Posterior vena cava (tissue), 2 donors: ENCODE results near the gene TMEM40. TPM values are rescaled to one million over a fixed set of nuclear protein-coding genes. Genes with fewer than 3 reads are reported as not detected.

ENCODE experiments used
- DNase-seq: peaks from one replicate; pipeline ENCODE4 v3.0.0-alpha.2; 2020; ENCODE audit warnings: low spot score
- intact Hi-C, 2 donors: fragments of 100-400 bp; cut with DNase I; formaldehyde crosslinking; loops; one replicate each; pipeline versions ENCODE4 v1.14.1 to v1.14.2; 2022 to 2023
- total RNA-seq, 2 donors: library from RNA; stranded (reverse); fragmentation: NEBNext Ultra II Directional; extraction: Animal tissue kit (Norgen Biotek cat#: 25700); gene quantifications; one replicate each; pipeline ENCODE4 v1.2.1, GENCODE V29; 2021
- donor health status: DM: yes; HTN: yes; CAD: no.
- donor health status: DM: yes; HTN: yes; CAD: no.

Gene TMEM40
- total RNA-seq, 2 donors from 2014 or later, result not detected

DNA sequence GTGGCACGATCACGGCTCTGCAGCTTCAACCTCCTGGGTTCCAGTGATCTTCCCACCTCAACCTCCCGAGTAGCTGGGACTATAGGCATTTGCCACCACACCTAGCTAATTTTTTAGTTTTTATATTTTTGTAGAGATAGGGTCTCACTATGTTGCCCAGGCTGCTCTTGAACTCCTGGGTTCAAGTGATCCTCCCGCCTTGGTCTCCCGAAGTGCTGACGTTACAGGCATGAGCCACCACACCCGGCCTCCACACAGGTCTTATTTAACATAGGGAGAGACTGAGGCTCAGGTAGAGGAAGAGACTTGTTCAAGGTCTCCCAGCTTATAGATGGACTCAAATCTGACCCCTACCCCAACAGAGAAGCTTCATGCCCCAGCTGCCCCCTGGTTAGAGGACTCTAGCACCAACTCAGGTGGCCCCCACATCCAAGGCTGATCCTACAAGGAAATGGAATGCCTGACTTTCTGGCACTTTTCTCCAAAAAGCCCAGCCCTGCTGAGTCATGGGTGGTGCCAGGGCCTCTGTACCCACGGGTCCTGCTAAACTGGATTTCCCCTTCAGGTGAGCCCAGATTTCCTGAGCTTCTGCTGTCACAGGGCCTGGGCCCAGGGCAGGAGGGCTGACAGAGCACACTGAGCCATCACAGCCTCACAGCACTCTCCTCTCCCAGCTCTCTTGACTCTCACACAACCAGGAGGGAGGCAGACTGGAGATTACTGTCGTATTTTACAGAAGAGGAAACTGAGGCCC lies 5.6 kb downstream of the TMEM40 start:
- intact Hi-C loops, result no loop called here

DNA sequence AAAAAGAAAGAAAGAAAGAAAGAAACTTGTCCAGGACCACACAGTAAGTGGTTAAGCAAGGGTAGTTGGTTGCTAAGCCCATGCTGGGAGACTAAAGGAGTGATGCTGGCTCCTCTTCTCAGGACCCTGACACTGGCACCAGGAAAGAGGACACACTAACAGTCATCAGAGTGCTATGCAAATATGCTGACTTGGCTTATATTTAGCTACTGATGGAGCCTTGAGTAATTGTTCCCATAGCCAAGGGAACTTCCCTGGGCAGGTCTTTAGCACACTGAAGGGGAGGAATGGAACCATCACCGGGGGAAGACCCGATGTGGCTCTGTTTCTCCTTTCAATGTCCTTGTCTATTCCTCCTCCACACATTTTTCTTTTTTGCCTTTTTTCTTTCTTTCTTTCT lies 6.2 kb downstream of the TMEM40 start:
- intact Hi-C loops, result no loop called here
- no peak for DNase-seq

More for the DNA sequence above, 5.6 kb downstream of the TMEM40 start:
- DNase-seq, result no peak

DNA sequence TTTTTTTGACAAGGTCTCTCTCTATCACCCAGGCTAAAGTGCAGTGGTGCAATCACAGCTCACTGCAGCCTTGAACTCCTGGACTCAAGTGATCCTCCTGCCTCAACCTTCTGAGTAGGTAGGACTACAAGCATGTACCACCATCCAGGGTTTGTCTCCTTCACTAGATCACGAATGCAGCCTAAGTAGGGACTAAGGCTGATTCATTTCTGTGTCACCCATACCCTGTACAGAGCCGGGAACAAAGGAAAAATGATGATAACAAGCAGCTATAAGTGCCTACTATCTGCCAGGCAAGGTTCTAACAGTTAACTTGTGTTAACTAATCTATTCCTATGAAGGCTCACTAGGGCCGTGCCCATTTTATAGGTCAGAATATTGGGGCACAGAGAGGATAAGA lies 7.0 kb downstream of the TMEM40 start:
- no peak for DNase-seq
- intact Hi-C loops, result no loop called here

DNA sequence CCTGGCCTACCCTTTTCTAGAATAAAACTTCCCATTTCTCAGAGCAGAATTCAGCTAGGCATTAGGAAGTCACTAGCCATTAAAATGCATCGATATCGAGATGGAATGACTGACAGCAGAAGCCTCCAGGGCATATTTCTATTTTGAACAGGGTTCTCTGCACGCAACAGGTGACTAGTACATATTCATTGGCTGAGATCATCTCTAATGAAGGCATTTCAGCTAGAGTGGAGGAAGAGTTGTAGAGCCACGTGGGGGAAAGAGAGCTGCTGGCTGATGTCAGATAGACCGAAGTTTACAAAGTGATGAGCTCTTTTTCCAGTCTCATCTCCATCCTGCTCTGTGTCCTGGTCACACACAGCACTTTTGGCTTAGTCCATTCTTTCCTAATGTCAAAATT lies 7.5 kb downstream of the TMEM40 start:
- DNase-seq, result no peak
- intact Hi-C loops, result no loop called here

DNA sequence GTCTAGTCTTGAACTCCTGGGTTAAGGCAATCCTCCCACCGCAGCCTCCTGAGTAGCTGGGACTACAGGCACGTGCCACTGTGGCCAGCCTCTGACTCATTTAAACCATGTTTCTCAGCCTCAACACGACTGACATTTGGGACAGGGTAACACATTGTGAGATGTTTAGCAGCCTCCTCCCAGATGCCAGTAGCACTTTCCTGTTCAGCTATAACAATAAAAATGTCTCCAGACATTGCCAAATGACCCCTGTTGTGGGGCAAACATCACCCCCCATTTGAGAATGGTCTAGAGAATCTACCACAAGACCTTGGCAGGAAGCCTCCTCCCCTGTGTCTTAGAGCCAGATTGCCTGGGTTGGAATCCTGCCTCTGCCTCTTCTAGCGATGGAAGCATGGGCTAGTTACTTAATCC lies 8.4 kb downstream of the TMEM40 start:
- DNase-seq, result no peak
- intact Hi-C loops, result no loop called here

DNA sequence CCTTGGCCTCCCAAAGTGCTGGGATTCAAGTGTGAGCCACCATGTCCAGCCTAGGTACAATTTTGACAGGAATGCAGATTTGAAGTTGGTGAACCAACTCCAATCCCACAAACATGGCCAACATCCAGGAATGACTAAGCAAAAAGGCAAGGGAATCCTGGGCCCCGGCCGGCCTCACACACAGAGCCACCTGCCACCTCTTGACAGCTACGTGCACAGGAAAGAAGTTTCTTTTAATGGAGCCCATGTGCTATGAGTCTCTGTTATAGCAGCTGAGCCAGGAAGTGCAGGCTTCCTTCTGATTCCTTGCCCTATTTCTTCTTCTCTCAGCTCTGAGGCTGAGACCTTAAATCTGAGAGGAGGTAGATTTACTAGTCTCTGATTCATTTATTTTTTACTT lies 8.8 kb downstream of the TMEM40 start:
- no peak for DNase-seq
- intact Hi-C loops, result no loop called here

DNA sequence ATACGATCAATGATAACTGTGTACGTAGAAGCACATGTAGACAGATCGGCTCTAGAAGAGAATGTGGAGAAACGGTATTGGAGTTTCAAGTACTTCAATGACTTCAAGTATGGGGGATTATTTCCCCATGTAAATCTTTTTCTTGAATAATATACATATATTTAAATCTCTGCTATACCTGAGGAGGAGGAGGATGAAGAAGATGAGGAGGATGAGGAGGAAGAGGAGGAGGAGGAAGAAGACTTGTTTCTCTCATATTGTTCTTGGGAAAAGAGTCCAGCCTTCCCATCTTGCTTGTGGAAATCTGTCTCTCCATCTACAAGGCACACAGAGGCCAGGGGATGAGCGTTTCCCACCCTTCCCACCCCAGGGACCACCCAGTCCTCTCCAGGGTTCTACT lies 10.6 kb downstream of the TMEM40 start:
- intact Hi-C loops, result no loop called here
- DNase-seq, result no peak

DNA sequence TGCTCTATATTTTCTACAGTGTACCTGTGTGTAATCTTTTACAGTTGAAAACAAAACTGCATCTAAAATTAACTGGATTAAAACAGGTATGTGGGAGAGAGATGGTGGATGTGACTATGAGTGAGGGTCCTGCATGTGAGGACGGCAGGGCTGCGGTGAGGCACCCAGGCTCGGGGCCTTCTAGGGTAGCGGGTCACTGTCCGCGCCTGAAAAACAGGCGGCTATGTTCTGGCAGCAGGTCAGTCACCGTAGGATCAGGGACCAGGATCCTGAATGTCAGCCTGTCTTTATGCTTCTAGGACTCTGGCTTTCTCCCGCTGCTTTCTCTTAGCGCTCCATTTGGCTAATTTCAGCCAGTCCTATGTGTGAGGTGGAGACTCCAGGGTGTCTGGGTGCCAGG lies 12.6 kb downstream of the TMEM40 start:
- no peak for DNase-seq

DNA sequence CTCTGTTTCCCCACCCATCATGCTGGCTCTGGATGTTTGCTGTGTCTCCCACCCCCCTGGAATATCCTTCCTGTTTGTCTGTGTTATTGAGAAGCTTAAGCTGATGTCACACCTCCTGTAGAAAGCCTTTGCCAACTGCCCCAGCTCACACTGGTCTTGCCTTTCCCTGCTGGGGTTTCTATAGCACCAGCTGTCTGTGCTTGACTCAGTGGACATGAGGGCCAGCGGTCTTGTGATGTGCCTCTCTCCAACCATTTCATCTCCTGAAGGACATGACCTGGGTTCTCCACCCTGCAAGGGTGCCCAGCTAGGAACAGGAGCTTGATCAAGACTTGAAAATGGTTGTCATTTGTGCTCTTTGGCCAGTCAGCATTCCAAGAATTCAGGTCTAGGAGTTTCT lies 14.7 kb downstream of the TMEM40 start:
- no peak for DNase-seq
- intact Hi-C loops, result no loop called here

More for the DNA sequence above, 12.6 kb downstream of the TMEM40 start:
- intact Hi-C loops, result no loop called here

DNA sequence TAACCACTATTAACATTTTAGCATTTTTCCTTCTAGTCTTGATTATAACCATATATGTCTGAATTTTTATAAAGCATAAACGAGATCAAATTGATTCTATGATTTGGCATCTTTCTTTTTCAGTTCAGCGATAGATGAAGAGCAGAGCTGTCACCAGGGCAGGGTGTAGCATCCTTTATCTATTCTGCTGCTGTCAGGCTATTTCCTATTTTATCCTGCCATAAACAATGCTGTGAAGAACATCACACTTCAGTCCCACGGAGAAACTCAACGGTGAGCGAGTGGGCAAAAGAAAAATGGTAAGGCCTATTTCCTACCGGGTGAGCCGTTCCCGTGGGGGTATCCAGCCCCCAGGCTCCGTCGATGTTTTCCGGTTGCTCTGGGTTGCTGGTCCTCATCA lies 15.5 kb downstream of the TMEM40 start:
- no peak for DNase-seq
- intact Hi-C loops, result no loop called here

DNA sequence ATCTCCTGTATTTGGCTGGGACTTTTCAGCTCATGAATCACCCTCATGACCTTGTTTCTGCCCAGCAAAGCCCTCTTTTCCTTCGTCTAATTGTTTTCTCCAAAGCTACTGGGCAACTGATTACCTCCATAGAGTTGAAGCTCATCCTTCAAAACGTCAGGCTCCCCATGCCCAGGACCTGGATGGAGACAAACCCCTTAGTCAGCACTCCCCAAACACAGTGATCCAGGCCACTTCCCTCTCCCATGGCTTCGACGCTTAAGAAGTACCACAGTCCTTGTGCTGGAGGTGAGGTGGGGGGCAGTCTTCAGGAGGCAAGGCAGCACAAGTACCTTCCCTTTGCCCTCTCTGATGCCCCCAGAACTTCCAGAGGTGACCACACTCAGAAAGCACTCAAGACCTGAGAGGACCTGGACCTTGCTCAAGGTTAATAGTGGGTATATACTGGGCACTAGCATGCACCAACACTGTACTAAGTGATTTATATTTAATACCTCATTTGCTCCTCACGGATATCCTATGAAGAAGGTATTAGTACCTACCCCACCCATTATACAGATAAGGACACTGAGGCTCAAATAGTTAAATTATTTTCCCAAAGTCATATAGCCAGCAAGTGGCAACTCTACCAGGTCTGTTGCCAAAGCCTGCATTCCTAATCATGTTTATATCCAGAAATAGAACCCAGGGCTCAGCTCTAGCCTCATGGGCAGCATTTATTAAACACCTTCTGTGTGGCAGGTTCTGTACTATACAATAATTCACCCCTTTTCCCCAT lies 16.5 kb downstream of the TMEM40 start:
- DNase-seq, result no peak
- intact Hi-C loops, result no loop called here

DNA sequence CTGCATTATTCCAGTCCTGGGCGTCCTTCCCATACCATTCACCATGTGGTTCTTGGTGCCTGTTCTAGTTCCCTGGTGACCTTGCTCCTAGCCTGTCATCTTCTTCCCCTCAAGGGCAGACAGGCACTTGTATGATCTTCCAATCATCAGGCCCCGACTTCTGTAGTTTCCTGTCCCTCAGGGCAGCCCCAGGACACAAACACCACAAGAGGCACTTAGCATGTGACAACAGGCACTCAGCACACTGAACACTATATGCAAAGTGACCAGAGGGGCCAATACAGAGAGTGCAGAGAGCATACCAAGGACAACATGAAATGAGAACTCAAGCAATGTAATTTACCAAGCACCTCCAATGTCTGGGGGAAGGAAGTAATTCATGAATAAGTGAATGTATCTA lies 17.9 kb downstream of the TMEM40 start:
- no peak for DNase-seq
- intact Hi-C loops, result no loop called here

DNA sequence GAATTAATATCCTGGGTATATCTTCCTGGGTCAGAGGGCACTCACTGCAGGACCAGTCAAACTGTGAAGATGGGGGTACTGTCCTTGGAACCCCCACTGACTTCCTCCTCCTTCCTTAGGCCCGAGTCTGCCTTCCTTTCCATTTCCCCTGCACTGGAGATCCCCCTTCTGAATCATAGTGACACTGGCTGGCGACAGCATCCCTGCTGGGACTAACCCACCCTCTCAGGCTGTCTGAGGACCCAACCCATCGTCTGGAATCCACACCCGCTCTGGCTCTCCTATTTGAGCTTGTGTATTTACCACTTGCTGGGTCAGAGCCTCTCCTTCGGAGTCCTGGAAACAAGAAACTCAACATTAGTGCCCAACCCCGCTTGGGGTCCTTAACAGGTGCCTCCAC lies 21.2 kb downstream of the TMEM40 start:
- no peak for DNase-seq
- intact Hi-C loops, result no loop called here

DNA sequence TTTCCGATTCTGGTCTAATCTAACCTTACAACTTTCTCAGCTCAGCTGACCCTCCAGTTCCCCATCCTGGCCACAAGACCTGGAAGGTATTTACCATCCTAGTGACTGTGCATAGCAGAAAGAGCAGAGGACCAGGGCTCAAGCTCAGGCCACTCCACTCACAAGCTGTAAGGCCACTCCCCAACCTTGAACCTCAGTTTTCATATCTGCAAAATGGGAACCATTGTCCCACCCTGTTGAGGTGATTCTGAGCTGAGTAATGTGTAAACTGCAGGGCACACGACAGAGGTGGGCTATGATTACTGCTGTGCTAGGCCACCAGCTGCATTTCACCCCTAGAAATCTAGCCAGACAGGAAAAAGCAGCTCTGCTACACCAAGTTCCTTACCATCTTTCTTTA lies 21.7 kb downstream of the TMEM40 start:
- DNase-seq, result no peak
- intact Hi-C loops, result no loop called here

DNA sequence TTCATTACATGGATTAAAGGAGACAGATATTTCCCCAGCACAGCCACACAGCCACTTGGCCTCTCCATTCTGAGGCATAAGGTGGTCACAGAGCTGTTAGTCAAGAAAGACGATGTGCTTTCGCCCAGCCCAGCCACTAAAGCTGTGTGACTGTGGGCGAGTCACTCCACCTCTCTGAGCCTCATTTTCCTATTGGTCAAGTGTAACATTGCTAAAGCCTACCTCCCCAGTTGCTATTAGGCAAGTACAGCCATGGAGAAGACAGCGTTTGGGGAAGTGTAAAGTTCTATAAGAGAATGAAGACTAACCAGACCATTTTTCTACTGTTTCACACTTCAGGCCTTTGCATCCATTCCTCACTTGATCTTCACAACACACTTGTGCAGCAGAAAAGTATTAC lies 24.1 kb downstream of the TMEM40 start:
- intact Hi-C loops, result no loop called here
- DNase-seq, result no peak

DNA sequence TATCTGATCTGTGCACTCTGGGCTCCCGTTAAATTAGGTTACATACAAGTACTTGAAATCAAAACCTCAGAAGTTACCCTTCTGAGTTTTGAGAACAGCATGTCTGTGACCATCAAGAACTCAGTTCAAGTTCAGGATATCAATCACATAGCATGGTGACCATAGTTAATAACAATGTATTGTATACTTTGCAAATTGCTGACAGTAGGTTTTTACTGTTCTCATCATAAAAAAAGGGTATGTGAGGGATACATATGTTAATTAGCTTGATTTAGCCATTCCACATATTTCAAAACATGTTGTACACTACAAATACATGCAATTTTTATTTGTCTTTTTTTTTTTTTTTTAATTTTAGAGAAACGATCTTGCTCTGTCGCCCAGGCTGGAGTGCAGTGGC lies 25.5 kb downstream of the TMEM40 start:
- intact Hi-C loops, result no loop called here
- DNase-seq, result no peak

DNA sequence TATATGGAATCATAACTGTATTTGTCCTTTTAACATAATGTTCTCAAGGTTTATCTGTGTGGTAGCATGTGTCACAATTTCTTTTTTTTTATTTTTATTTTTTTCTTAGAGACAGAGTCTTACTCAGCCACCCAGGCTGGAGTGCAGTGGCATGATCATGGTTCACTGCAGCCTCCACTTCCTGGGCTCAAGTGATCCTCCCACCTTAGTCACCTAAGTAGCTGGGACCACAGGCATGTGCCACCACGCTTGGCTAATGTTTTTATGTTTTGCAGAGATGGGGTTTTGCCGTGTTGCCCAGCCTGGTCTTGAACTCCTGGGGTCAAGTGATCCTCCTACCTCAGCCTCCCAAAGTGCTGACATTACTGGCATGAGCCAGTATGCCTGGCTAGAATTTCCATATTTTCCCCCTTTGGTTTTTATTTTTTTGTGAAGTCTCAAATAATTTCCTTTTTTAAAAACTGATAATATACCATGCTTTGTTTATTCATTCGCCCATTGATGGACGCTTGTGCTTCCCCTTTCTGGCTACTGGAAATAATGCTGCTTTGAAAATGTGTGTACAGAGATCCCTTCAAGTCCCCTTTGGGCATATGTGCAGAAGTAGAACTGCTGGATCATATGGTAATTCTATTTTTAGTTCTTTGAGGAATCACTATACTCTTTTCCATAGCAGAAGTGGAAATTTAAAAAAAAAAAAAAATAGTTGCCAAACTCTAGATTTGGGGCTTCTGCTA lies 28.4 kb downstream of the TMEM40 start:
- DNase-seq, result no peak
- intact Hi-C loops, result no loop called here

DNA sequence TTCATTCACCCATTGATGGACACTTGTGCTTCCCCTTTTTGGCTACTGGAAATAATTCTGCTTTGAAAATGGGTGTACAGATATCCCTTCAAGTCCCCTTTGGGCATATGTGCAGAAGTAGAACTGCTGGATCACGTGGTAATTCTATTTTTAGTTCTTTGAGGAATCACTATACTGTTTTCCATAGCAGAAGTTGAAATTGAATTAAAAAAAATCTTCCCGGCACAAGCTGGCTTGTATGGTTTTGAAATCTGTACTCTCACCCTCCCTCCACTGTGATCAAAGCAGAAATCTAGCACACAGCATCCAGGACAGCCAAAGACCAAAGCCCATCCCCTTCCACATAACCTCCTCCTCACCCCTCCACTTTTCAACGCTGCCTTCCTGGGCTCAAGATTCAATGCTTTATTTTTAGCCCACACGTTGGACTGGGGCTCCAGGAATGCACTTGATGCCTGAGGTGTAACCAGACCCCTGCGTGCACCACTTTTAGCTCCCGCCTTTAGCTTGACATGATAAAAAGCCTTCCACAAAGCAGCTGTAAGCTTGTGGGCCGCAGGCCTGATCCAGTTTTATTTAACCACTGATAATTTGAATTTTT lies 29.9 kb downstream of the TMEM40 start:
- intact Hi-C loops, result loop anchor here in 1 of 2 donors (5.0 kb wide), 1 partner anchor 1148 kb away; no protein-coding TSS in a partner anchor
- DNase-seq, result no peak

DNA sequence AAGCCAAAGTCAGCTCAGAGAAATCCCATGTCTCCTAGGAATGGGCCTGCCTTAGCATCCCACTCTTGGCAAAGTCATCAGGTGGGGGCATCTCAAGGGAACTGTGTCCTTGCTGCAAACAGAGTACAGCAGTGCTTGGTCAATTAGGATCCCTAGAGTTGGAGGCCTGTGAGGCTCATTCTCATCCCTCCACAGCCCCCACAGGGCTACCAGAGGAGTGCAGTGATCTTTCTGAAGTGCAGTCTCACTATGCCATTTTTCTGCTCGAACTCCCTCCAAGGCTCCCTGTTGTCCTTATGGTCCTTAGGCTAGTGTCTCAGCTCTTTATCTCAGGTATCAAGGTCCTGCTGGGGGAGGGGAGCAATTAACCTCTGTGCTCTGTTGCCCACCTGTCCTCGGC lies 31.1 kb downstream of the TMEM40 start:
- intact Hi-C loops, result loop anchor here in 1 of 2 donors (5.0 kb wide), 1 partner anchor 1149 kb away; no protein-coding TSS in a partner anchor
- no peak for DNase-seq

DNA sequence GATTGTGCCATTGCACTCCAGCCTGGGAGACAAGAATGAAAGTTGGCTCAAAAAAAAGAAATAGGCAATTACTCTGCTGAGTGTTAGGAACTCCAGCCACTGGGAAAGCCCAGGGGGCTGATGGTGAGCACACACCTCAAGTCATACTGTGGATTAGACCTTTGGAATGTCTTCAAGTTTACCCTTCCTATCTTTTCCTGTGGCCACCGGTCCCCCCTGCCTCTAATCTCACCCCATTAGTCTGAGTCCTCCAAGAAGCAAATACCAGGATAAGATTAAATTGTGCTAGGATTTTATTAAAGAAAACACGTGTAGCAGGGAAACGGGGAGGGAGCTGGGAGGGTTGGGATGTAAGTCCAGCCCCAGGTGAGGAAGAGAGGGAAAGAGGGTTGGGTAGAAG lies 31.6 kb downstream of the TMEM40 start:
- intact Hi-C loops, result loop anchor here in 1 of 2 donors (5.0 kb wide), 1 partner anchor 1150 kb away; no protein-coding TSS in a partner anchor
- no peak for DNase-seq
